GM12878 (cell line): ENCODE measurements around the gene AVP. TPM values are rescaled to one million over a fixed set of nuclear protein-coding genes. Genes with fewer than 3 reads are reported as not detected.

Source experiments
- ATAC-seq: fragments of 200-7000 bp; cut with Tn5 transposase; 3 replicates; pipeline ENCODE4 v1.9.1; 2020; ENCODE audit warnings: mild to moderate bottlenecking, moderate library complexity
- BruUV-seq: library from RNA; stranded (reverse); fragments of 400-500 nt; replicated peaks from 2 replicates; lab custom pipeline; 2021; lab: Mats Ljungman, UMichigan
- CTCF ChIA-PET: fragments of 300-600 bp; sonication (Branson Sonifier 250); formaldehyde crosslinking; extraction: SDS; loops from one replicate; lab custom pipeline; 2021; ENCODE audit warnings: inconsistent platforms; lab: Yijun Ruan, JAX
- POLR2A ChIA-PET: fragments of 350-600 bp; formaldehyde crosslinking; extraction: SDS; loops from one replicate; lab custom pipeline; 2021; ENCODE audit warnings: inconsistent platforms; lab: Charles Lee
- RAD21 ChIA-PET: fragments of 300-600 bp; sonication (Branson Sonifier 250); formaldehyde crosslinking; loops from one replicate; lab custom pipeline; 2023; ENCODE audit warnings: antibody characterized with exemption; ENCODE audit not compliant: unreplicated experiment; lab: Charles Lee
- SMC1A ChIA-PET: fragments of 300-600 bp; sonication (Branson Sonifier 250); formaldehyde crosslinking; loops from one replicate; lab custom pipeline; 2023; ENCODE audit not compliant: unreplicated experiment, uncharacterized antibody; lab: Charles Lee
- DNase-seq: peaks from one replicate; pipeline ENCODE4 v3.0.0-alpha.2; 2011; ENCODE audit warnings: low read depth, low spot score
- FAIRE-seq: peaks from 3 replicates; lab custom pipeline; 2011; peaks lifted over from hg19 to GRCh38; lab: Jason Lieb, UNC
- H2AFZ ChIP-seq: 2 replicates; pipeline ENCODE4 v1.6.0; 2011; ENCODE audit warnings: low read depth, low read length, control low read depth; ENCODE audit not compliant: control insufficient read depth
- H3K27ac ChIP-seq: 2 replicates; pipeline ENCODE4 v1.5.1; 2011; ENCODE audit warnings: control low read depth; ENCODE audit not compliant: control insufficient read depth, insufficient read depth
- H3K27me3 ChIP-seq, 2 experiments: replicated peaks in 1 of 2; 2 replicates each; pipeline versions ENCODE4 v1.6.0 to v1.6.1; 2011; ENCODE audit warnings: low read length in 1 of 2; ENCODE audit not compliant: control insufficient read depth in 2 of 2, insufficient read depth in 2 of 2
- H3K36me3 ChIP-seq, 2 experiments: 2 replicates each; pipeline ENCODE4 v1.5.1; 2011; ENCODE audit warnings: low read length in 1 of 2; ENCODE audit not compliant: control insufficient read depth in 2 of 2, insufficient read depth in 2 of 2
- H3K4me1 ChIP-seq: 2 replicates; pipeline ENCODE4 v1.6.1; 2011; ENCODE audit warnings: mild to moderate bottlenecking, low read length, moderate library complexity, mixed read lengths; ENCODE audit not compliant: control insufficient read depth, insufficient read depth
- H3K4me2 ChIP-seq: 2 replicates; pipeline ENCODE4 v1.6.0; 2011; ENCODE audit warnings: control low read depth; ENCODE audit not compliant: control insufficient read depth, insufficient read depth
- H3K4me3 ChIP-seq: fragments of 200-600 bp; sonication (generic); 2 replicates; pipeline ENCODE4 v1.5.1; 2016
- H3K79me2 ChIP-seq: 2 replicates; pipeline ENCODE4 v1.6.0; 2011; ENCODE audit warnings: low read length; ENCODE audit not compliant: control insufficient read depth, insufficient read depth
- H3K9ac ChIP-seq: 2 replicates; pipeline ENCODE4 v1.8.0; 2011; ENCODE audit warnings: low read length, control low read depth, mixed read lengths; ENCODE audit not compliant: control insufficient read depth, insufficient read depth
- H3K9me3 ChIP-seq: replicated peaks from 3 replicates; pipeline ENCODE4 v1.5.1; 2011; ENCODE audit warnings: mild to moderate bottlenecking, low read length; ENCODE audit not compliant: control insufficient read depth, insufficient read depth
- H4K20me1 ChIP-seq: 2 replicates; pipeline ENCODE4 v1.6.0; 2011; ENCODE audit not compliant: control insufficient read depth, insufficient read depth
- MYC ChIP-seq: IDR thresholded peaks from 2 replicates; pipeline ENCODE4 v1.6.1; 2011; ENCODE audit warnings: mild to moderate bottlenecking, low read length, moderate library complexity, inconsistent platforms; ENCODE audit not compliant: insufficient read depth, insufficient replicate concordance, insufficient read length, severe bottlenecking
- NR2C1 ChIP-seq: fragments of 450-650 bp; IDR thresholded peaks from 2 replicates; pipeline ENCODE4 v1.6.1; 2017; ENCODE audit warnings: antibody characterized with exemption, mild to moderate bottlenecking, moderate library complexity
- POLR2A ChIP-seq: IDR thresholded peaks from 2 replicates; pipeline ENCODE4 v1.6.1; 2011; ENCODE audit warnings: low read depth, mild to moderate bottlenecking, low read length
- POLR2AphosphoS2 ChIP-seq: IDR thresholded peaks from 2 replicates; pipeline ENCODE4 v1.6.1; 2011; ENCODE audit warnings: low read depth, mild to moderate bottlenecking, low read length, improper control_type of control experiment, moderate library complexity
- ZNF207 ChIP-seq: fragments of 450-650 bp; IDR thresholded peaks from 2 replicates; pipeline ENCODE4 v1.6.1; 2014; ENCODE audit warnings: antibody characterized with exemption, mild to moderate bottlenecking, borderline replicate concordance
- WGBS: methylation state at CpG from one replicate; pipeline ENCODE4 v1.1.6; 2016; ENCODE audit warnings: low lambda C conversion rate; ENCODE audit not compliant: insufficient replicate concordance, insufficient coverage; ENCODE audit errors: missing lambda C conversion rate; 5-methylcytosine and 5-hydroxymethylcytosine counted together
- in situ Hi-C: fragments of 300-500 bp; cut with MboI; formaldehyde crosslinking; loops from 9 replicates; pipeline ENCODE4 v1.14.3; 2018; ENCODE audit warnings: mixed read lengths
- intact Hi-C: fragments of 100-400 bp; cut with micrococcal nuclease; formaldehyde crosslinking; loops from one replicate; pipeline ENCODE4 v1.14.2; 2022; ENCODE audit not compliant: unreplicated experiment
- polyA plus RNA-seq, 11 experiments: library from polyadenylated mRNA; depleted of rRNA in 4 of 11; unstranded in 6 of 11; stranded (reverse) in 5 of 11; fragments of >200 nt; fragmentation: Nextera tagmentation in 4 of 11; fragmentation: Illumina TruSeq in 1 of 11; extraction: Ambion mirVana in 4 of 11; extraction: Trizol in 1 of 11; gene quantifications; 1 replicate in 1 of 11; 2 replicates in 10 of 11; pipeline versions ENCODE4 v1.2.1 to v1.2.3, GENCODE V29; 2011 to 2016; ENCODE audit warnings: inconsistent platforms in 2 of 11, missing spikeins in 2 of 11, low read depth in 1 of 11
- total RNA-seq, 4 experiments: library from RNA; depleted of rRNA in 3 of 4; stranded (reverse); fragments of >200 nt in 3 of 4; fragmentation: Illumina TruSeq in 1 of 4; extraction: Trizol in 1 of 4; gene quantifications; 2 replicates each; pipeline versions ENCODE4 v1.2.1 to v1.2.3, GENCODE V29; 2013 to 2021

Gene AVP
- total and polyA plus RNA-seq, 10 of the 15 experiments (the other 5 are each of a cell fraction or from before 2014, with no cell fraction given) = not detected

DNA sequence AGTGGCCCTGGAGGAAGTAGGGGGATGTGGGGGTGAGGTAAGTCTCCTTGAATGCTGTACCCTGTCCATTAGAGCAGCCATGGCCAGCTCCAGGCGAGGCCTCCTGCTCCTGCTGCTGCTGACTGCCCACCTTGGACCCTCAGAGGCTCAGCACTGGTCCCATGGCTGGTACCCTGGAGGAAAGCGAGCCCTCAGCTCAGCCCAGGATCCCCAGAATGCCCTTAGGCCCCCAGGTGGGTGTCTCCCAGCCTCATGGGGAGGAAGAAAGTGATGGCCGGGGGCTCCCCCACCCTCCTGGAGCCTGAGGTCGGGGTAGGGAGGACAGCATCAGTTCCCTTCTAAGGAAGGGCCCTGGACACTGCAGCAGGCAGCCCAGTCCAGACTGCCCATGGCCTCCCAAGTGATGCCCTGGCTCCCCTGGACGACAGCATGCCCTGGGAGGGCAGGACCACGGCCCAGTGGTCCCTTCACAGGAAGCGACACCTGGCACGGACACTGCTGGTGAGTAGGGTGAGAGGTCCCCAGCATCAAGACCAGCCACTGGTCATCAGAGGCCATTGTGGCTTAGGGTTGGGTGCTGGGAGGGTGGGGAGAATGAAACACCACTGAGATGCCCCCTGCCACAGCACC lies 40.1 kb downstream of the AVP start:
- H3K4me2 ChIP-seq = no peak overlapping the region
- CTCF ChIA-PET = no interaction called here
- H3K9me3 ChIP-seq = no peaks in the 10 kb centered on the region
- H2AFZ ChIP-seq = no peak overlapping the region
- H3K4me3 ChIP-seq = no peak overlapping the region
- H3K79me2 ChIP-seq = peaks cover 13% of the 10 kb centered on the region
- H3K9ac ChIP-seq = no peak overlapping the region
- FAIRE-seq (no peak), ATAC-seq (no peak)
- 87% methylated on average over 8 of the region's 8 CpGs for WGBS
- peak; percentile 14; the same call in 1 of the 2 replicates for TF ChIP-seq POLR2A
- TF ChIP-seq ZNF207 = no peak
- TF ChIP-seq, all 136 proteins: peak for 1
- Histone ChIP-seq H3K27me3 (no peaks in the 10 kb centered on the region), H3K36me3 (peaks cover 8 to 9% of the 10 kb centered on the region in 2 experiments; a peak in 3 of 4 replicates), H3K4me1 (no peaks in the 10 kb centered on the region; the same call in 1 of the 2 replicates), H3K27ac (no peak overlapping the region), H4K20me1 (no peaks in the 10 kb centered on the region)
- RAD21 ChIA-PET = no interaction called here
- POLR2A ChIA-PET = no interaction called here
- in situ Hi-C loops = no loop called here
- BruUV-seq = no TSS peak
- SMC1A ChIA-PET = interaction anchor here (0.6 kb wide), 1 partner anchor 163 kb away, joined by 3 read pairs; no protein-coding TSS in a partner anchor
- intact Hi-C loops = loop anchor here (10.0 kb wide), 1 partner anchor 160 kb away; the partner anchor contains the start of genes DDRGK1 and ITPA
- DNase-seq = no peak

GRCh38 chr20:3043322-3043721 lies 41.2 kb downstream of the AVP start, which contains the start of gene GNRH2:
Gene GNRH2, plus strand, starts transcription at chr20:3043622. Its CDS starts 793 bp downstream, at chr20:3044415.
- Histone ChIP-seq H2AFZ (no peak within 1 kb of the TSS), H3K4me2 (no peak within 1 kb of the TSS), H4K20me1 (no peaks in the 10 kb centered on the region; the same call in 1 of the 2 replicates), H3K79me2 (peaks cover 13% of the 10 kb centered on the region), H3K9ac (no peak within 1 kb of the TSS), H3K9me3 (no peaks in the 10 kb centered on the region), H3K4me1 (no peaks in the 10 kb centered on the region; the same call in 1 of the 2 replicates), H3K27me3 (no peaks in the 10 kb centered on the region), H3K27ac (no peak within 1 kb of the TSS), H3K36me3 (peaks cover 7 to 9% of the 10 kb centered on the region in 2 experiments; a peak in 3 of 4 replicates), H3K4me3 (no peak within 1 kb of the TSS)
- CTCF ChIA-PET = interaction anchor here (0.6 kb wide), 1 partner anchor 86 kb away, joined by 4 read pairs; no protein-coding TSS in a partner anchor
- DNase-seq = no peak
- in situ Hi-C loops (no loop called here), intact Hi-C loops (loop anchor here (10.0 kb wide), 1 partner anchor 161 kb away; the partner anchor contains the start of genes DDRGK1 and ITPA)
- POLR2A ChIA-PET = interaction anchor here (0.8 kb wide), 1 partner anchor 43 kb away, joined by 4 read pairs; no protein-coding TSS in a partner anchor
- SMC1A ChIA-PET = no interaction called here
- 73% methylated on average over 3 of the region's 3 CpGs for WGBS
- no peak for FAIRE-seq
- BruUV-seq = no TSS peak
- no peak for ATAC-seq
- TF ChIP-seq NR2C1 (no peak), MYC (no peak), POLR2AphosphoS2 (0 out of 2 replicates have a peak, but pooled peaks have one; percentile 0)
- RAD21 ChIA-PET = no interaction called here
